Neural cell (in vitro differentiated cells): Measurements from ENCODE around the gene LIN7B. TPM values are rescaled to one million over a fixed set of nuclear protein-coding genes. Genes with fewer than 3 reads are reported as not detected.

Experiments used
- H2AFZ ChIP-seq: fragments of 200-600, 300-800 bp; sonication (generic), shearing (Covaris generic); 2 replicates; pipeline ENCODE4 v1.6.0; 2014; ENCODE audit warnings: low read depth, mild to moderate bottlenecking, antibody characterized with exemption, low read length, moderate library complexity
- H3F3A ChIP-seq: fragments of 200-600 bp; shearing (Covaris generic); 2 replicates; pipeline ENCODE4 v1.6.1; 2016; ENCODE audit warnings: mild to moderate bottlenecking, moderate library complexity, mixed read lengths, antibody characterized with exemption, low read length; ENCODE audit not compliant: insufficient read depth, poor library complexity, severe bottlenecking
- H3K27ac ChIP-seq: fragments of 200-600, 300-800 bp; sonication (generic), shearing (Covaris generic); 2 replicates; pipeline ENCODE4 v1.5.1; 2014; ENCODE audit warnings: mild to moderate bottlenecking, low read length, moderate library complexity
- H3K27me3 ChIP-seq: fragments of 300-800, 200-600 bp; sonication (generic), shearing (Covaris generic); 2 replicates; pipeline ENCODE4 v1.6.0; 2014; ENCODE audit warnings: mild to moderate bottlenecking, low read depth, low read length, moderate library complexity; ENCODE audit not compliant: insufficient read depth
- H3K36me3 ChIP-seq: fragments of 300-800, 200-600 bp; sonication (generic), shearing (Covaris generic); 2 replicates; pipeline ENCODE4 v1.5.1; 2014; ENCODE audit warnings: mild to moderate bottlenecking, antibody characterized with exemption, low read length, moderate library complexity; ENCODE audit not compliant: insufficient read depth
- H3K4me2 ChIP-seq: fragments of 300-800, 200-600 bp; sonication (generic), shearing (Covaris generic); 2 replicates; pipeline ENCODE4 v1.6.0; 2014; ENCODE audit warnings: mild to moderate bottlenecking, low read length
- H3K4me3 ChIP-seq: fragments of 300-800, 200-600 bp; sonication (generic), shearing (Covaris generic); 2 replicates; pipeline ENCODE4 v1.5.1; 2014; ENCODE audit warnings: mild to moderate bottlenecking, low read length, moderate library complexity
- H3K79me2 ChIP-seq: fragments of 200-600 bp; shearing (Covaris generic); replicated peaks from 2 replicates; pipeline ENCODE4 v1.6.0; 2014; ENCODE audit warnings: mild to moderate bottlenecking, low read length, moderate library complexity; ENCODE audit not compliant: insufficient read depth
- H3K9ac ChIP-seq: fragments of 300-800, 200-600 bp; sonication (generic), shearing (Covaris generic); 2 replicates; pipeline ENCODE4 v1.6.1; 2016; ENCODE audit warnings: mild to moderate bottlenecking, low read length, mixed read lengths
- H3K9me2 ChIP-seq: fragments of 200-600 bp; shearing (Covaris generic); 2 replicates; pipeline ENCODE4 v1.6.1; 2016; ENCODE audit warnings: mild to moderate bottlenecking, low read length, mixed read lengths; ENCODE audit not compliant: insufficient read depth
- H3K9me3 ChIP-seq: fragments of 200-600, 300-800 bp; sonication (generic), shearing (Covaris generic); 2 replicates; pipeline ENCODE4 v1.6.1; 2016; ENCODE audit warnings: mild to moderate bottlenecking, mixed run types, low read length, moderate library complexity, mixed read lengths
- H4K20me1 ChIP-seq: fragments of 200-600 bp; shearing (Covaris generic); 2 replicates; pipeline ENCODE4 v1.6.1; 2016; ENCODE audit warnings: mild to moderate bottlenecking, mixed run types; ENCODE audit not compliant: insufficient read depth
- CTCF ChIP-seq: fragments of 450-650 bp; IDR thresholded peaks from 2 replicates; pipeline ENCODE4 v1.5.1; 2014; ENCODE audit warnings: antibody characterized with exemption, mild to moderate bottlenecking, moderate library complexity; ENCODE audit not compliant: poor library complexity, severe bottlenecking
- EP300 ChIP-seq: fragments of 450-650 bp; conservative IDR thresholded peaks from 2 replicates; pipeline ENCODE4 v1.6.1; 2014; ENCODE audit warnings: antibody characterized with exemption, mild to moderate bottlenecking, moderate library complexity; ENCODE audit not compliant: poor library complexity, severe bottlenecking
- EZH2 ChIP-seq: fragments of 200-600, 300-800 bp; shearing (Covaris generic), sonication (generic); IDR thresholded peaks from 2 replicates; pipeline ENCODE4 v1.6.1; 2014; ENCODE audit warnings: antibody characterized with exemption, low read length, borderline replicate concordance, mild to moderate bottlenecking; ENCODE audit not compliant: insufficient read depth, poor library complexity, severe bottlenecking
- MXI1 ChIP-seq: fragments of 450-650 bp; conservative IDR thresholded peaks from 2 replicates; pipeline ENCODE4 v1.6.1; 2014; ENCODE audit warnings: antibody characterized with exemption, mild to moderate bottlenecking; ENCODE audit not compliant: poor library complexity, severe bottlenecking
- POLR2AphosphoS5 ChIP-seq: IDR thresholded peaks from 2 replicates; pipeline ENCODE4 v1.6.1; 2012
- RAD21 ChIP-seq: fragments of 450-650 bp; conservative IDR thresholded peaks from 2 replicates; pipeline ENCODE4 v1.6.1; 2014; ENCODE audit warnings: antibody characterized with exemption, mild to moderate bottlenecking, moderate library complexity
- SMC3 ChIP-seq: fragments of 450-650 bp; conservative IDR thresholded peaks from 2 replicates; pipeline ENCODE4 v1.6.1; 2014; ENCODE audit warnings: antibody characterized with exemption, mild to moderate bottlenecking, moderate library complexity; ENCODE audit not compliant: poor library complexity
- TAF1 ChIP-seq: IDR thresholded peaks from 2 replicates; pipeline ENCODE4 v1.6.1; 2012; ENCODE audit warnings: low read depth
- polyA plus RNA-seq: library from polyadenylated mRNA; depleted of rRNA; stranded (reverse); fragments of >200 nt; gene quantifications from 2 replicates; pipeline ENCODE4 v1.2.3, GENCODE V29; 2014
- TF ChIP-seq, protein P1 (sequence below): IDR thresholded peaks from 2 replicates; pipeline ENCODE4 v1.6.1; 2012; ENCODE audit warnings: borderline replicate concordance

The LIN7B gene
- polyA plus RNA-seq, 1 donor from 2014 or later, result 88.7 TPM

DNA sequence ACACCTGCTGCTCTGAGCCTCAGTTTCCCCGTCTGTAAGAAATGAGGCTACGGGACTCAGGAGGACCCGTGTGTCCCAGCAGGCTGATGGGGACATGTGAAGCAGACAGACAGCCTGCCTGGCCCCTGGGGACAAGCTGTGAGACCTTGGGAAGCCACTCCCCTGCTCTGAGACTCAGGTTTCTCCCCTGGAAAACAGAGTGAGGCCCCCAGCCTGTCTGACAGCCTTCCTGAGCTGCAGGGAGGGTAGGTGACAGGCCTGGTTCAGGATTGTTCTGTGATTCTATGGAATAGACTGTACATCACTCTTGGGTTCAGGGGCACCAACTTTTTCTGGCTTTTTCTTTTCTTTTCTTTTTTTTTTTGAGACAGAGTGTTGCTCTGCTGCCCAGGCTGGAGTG is 46.6 kb upstream of the LIN7B start:
- H3F3A ChIP-seq, result no peaks in the 10 kb centered on the region
- H3K27me3 ChIP-seq, result peaks cover 47% of the 10 kb centered on the region
- H3K4me2 ChIP-seq, result no peak overlapping the region
- no peaks in the 10 kb centered on the region for H3K36me3 ChIP-seq
- no peak overlapping the region for H2AFZ ChIP-seq
- no peak overlapping the region for H3K9ac ChIP-seq
- H3K9me2 ChIP-seq, result no peaks in the 10 kb centered on the region
- no peak overlapping the region for H3K27ac ChIP-seq
- H4K20me1 ChIP-seq, result no peaks in the 10 kb centered on the region
- TF ChIP-seq TAF1, result no peak
- no peaks in the 10 kb centered on the region for H3K9me3 ChIP-seq
- no peaks in the 10 kb centered on the region for H3K79me2 ChIP-seq
- H3K4me3 ChIP-seq, result no peak overlapping the region

GRCh38 chr19:49069026-49069425 is 45.1 kb upstream of the LIN7B start:
- Histone ChIP-seq H2AFZ (no peak overlapping the region), H3K27me3 (peaks cover 60% of the 10 kb centered on the region)

DNA sequence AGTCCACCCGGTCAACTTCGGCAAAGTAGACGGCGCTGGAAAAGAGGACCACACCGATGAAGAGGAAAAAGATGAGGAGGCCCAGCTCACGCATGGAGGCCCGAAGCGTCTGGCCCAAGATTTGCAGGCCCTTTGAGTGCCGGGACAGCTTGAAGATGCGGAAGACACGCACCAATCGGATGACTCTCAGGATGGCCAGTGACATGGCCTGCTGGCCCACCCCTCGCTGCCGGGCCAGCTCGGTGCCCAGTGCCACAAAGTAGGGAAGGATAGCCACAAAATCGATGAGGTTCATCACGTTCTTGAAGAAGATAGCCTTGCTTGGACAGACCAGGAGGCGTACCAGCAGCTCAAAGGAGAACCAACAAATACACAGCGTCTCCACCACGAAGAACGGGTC is 43.8 kb upstream of the LIN7B start:
- no peaks in the 10 kb centered on the region for H3K9me3 ChIP-seq
- H2AFZ ChIP-seq, result no peak overlapping the region
- no peaks in the 10 kb centered on the region for H4K20me1 ChIP-seq
- no peaks in the 10 kb centered on the region for H3K9me2 ChIP-seq
- no peak overlapping the region for H3K4me3 ChIP-seq
- no peaks in the 10 kb centered on the region for H3K36me3 ChIP-seq
- H3F3A ChIP-seq, result no peaks in the 10 kb centered on the region
- no peak overlapping the region for H3K27ac ChIP-seq
- TF ChIP-seq POLR2AphosphoS5 (no peak), EZH2 (no peak), RAD21 (no peak), TAF1 (no peak), CTCF (no peak), MXI1 (no peak), EP300 (no peak), SMC3 (no peak)
- TF ChIP-seq, protein P1, sequence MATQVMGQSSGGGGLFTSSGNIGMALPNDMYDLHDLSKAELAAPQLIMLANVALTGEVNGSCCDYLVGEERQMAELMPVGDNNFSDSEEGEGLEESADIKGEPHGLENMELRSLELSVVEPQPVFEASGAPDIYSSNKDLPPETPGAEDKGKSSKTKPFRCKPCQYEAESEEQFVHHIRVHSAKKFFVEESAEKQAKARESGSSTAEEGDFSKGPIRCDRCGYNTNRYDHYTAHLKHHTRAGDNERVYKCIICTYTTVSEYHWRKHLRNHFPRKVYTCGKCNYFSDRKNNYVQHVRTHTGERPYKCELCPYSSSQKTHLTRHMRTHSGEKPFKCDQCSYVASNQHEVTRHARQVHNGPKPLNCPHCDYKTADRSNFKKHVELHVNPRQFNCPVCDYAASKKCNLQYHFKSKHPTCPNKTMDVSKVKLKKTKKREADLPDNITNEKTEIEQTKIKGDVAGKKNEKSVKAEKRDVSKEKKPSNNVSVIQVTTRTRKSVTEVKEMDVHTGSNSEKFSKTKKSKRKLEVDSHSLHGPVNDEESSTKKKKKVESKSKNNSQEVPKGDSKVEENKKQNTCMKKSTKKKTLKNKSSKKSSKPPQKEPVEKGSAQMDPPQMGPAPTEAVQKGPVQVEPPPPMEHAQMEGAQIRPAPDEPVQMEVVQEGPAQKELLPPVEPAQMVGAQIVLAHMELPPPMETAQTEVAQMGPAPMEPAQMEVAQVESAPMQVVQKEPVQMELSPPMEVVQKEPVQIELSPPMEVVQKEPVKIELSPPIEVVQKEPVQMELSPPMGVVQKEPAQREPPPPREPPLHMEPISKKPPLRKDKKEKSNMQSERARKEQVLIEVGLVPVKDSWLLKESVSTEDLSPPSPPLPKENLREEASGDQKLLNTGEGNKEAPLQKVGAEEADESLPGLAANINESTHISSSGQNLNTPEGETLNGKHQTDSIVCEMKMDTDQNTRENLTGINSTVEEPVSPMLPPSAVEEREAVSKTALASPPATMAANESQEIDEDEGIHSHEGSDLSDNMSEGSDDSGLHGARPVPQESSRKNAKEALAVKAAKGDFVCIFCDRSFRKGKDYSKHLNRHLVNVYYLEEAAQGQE, result no peak
- H3K27me3 ChIP-seq, result peaks cover 60% of the 10 kb centered on the region
- H3K4me2 ChIP-seq, result no peak overlapping the region
- H3K9ac ChIP-seq, result no peak overlapping the region
- H3K79me2 ChIP-seq, result no peaks in the 10 kb centered on the region

More at GRCh38 chr19:49069026-49069425, 45.1 kb upstream of the LIN7B start:
- H3K9me2 ChIP-seq, result no peaks in the 10 kb centered on the region
- no peak overlapping the region for H3K9ac ChIP-seq
- H3K79me2 ChIP-seq, result no peaks in the 10 kb centered on the region
- H4K20me1 ChIP-seq, result no peaks in the 10 kb centered on the region
- no peaks in the 10 kb centered on the region for H3F3A ChIP-seq
- no peak overlapping the region for H3K27ac ChIP-seq
- TF ChIP-seq MXI1 (no peak), SMC3 (no peak)
- TF ChIP-seq, protein P1, result no peak
- no peak overlapping the region for H3K4me2 ChIP-seq
- no peaks in the 10 kb centered on the region for H3K9me3 ChIP-seq
- no peak overlapping the region for H3K4me3 ChIP-seq
- no peaks in the 10 kb centered on the region for H3K36me3 ChIP-seq
